Measurements from ENCODE around the gene STAT6.

GRCh38 chr12:57139796-57140649 lies 28.9 kb upstream of the STAT6 start:
- TF ChIP-seq POLR2A (IDR thresholded peaks at IDR 0.05): no peak
- TF ChIP-seq CTCF (IDR thresholded peaks at IDR 0.05): no peak
